Hepatocyte (in vitro differentiated cells): ENCODE results near the gene POLQ.

Source experiments
- EZH2 ChIP-seq: fragments of 200-600 bp; sonication (generic); IDR thresholded peaks from 2 replicates; pipeline ENCODE4 v1.6.1; 2016; ENCODE audit warnings: antibody characterized with exemption, mild to moderate bottlenecking, borderline replicate concordance
- EZH2phosphoT487 ChIP-seq: fragments of 200-600 bp; sonication (generic); IDR thresholded peaks from one replicate; pipeline ENCODE4 v1.6.1; 2018; ENCODE audit warnings: antibody characterized with exemption, mild to moderate bottlenecking, low read depth, moderate library complexity; ENCODE audit not compliant: unreplicated experiment, severe bottlenecking
- TF ChIP-seq, protein P1 (sequence below): fragments of 200-600 bp; sonication (generic); IDR thresholded peaks from 2 replicates; pipeline ENCODE4 v1.5.1; 2016; ENCODE audit warnings: antibody characterized with exemption, mild to moderate bottlenecking; ENCODE audit not compliant: poor library complexity

DNA sequence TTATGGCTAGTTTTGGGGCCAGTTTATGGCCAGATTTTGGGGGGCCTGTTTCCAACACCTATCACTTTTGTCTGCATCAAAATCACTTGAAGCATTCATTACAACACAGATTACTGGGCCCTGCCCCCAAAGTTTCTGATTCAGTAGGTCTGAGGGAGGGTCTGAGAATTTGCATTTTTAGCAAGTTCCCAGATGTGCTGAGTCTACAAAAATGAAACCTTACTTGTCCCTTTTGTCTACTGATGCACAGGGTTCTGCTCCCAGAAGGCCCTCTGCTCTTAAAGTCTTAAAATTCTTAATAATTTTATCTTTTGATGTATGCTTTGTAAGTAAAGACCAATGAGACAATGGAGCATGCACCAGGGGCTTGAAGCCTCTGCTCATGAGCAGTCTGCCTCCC, 146.0 kb downstream of the POLQ start:
- TF ChIP-seq, protein P1, sequence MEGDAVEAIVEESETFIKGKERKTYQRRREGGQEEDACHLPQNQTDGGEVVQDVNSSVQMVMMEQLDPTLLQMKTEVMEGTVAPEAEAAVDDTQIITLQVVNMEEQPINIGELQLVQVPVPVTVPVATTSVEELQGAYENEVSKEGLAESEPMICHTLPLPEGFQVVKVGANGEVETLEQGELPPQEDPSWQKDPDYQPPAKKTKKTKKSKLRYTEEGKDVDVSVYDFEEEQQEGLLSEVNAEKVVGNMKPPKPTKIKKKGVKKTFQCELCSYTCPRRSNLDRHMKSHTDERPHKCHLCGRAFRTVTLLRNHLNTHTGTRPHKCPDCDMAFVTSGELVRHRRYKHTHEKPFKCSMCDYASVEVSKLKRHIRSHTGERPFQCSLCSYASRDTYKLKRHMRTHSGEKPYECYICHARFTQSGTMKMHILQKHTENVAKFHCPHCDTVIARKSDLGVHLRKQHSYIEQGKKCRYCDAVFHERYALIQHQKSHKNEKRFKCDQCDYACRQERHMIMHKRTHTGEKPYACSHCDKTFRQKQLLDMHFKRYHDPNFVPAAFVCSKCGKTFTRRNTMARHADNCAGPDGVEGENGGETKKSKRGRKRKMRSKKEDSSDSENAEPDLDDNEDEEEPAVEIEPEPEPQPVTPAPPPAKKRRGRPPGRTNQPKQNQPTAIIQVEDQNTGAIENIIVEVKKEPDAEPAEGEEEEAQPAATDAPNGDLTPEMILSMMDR = no peak
- TF ChIP-seq EZH2phosphoT487 = no peak
- no peak for TF ChIP-seq EZH2
